GM21423 (cell line): ENCODE data around the gene AUP1.

Source experiments
- ATAC-seq: cut with Tn5 transposase; IDR thresholded peaks from one replicate; pipeline ENCODE4 v1.9.1; 2021; ENCODE audit warnings: mild to moderate bottlenecking, moderate library complexity; ENCODE audit not compliant: unreplicated experiment

Gene AUP1

GRCh38 chr2:74558284-74559230, 29.1 kb upstream of the AUP1 start:
- no peak for ATAC-seq

GRCh38 chr2:74556831-74557370, 27.4 kb upstream of the AUP1 start:
- ATAC-seq: no peak

- ATAC-seq: no peak
Measured at GRCh38 chr2:74556159-74556558, 26.7 kb upstream of the AUP1 start.

- no peak for ATAC-seq
Measured at GRCh38 chr2:74555610-74556103, 26.2 kb upstream of the AUP1 start.

- peak; percentile 38 for ATAC-seq
Measured at GRCh38 chr2:74554820-74555531, 25.5 kb upstream of the AUP1 start.

- peak; percentile 52 for ATAC-seq
Measured at GRCh38 chr2:74553892-74554819, 24.6 kb upstream of the AUP1 start, which contains the start of the genes DOK1 and LOXL3. TSS of gene DOK1 (plus strand) at chr2:74554720. CDS start at chr2:74554755, 35 bp downstream. TSS of gene LOXL3 (minus strand) at chr2:74553942. CDS start at chr2:74552634, 1,308 bp downstream.

- ATAC-seq: no peak
Measured at GRCh38 chr2:74552914-74553811, 23.7 kb upstream of the AUP1 start.

GRCh38 chr2:74551942-74552913, 22.7 kb upstream of the AUP1 start:
- ATAC-seq: no peak

- no peak for ATAC-seq
Measured at GRCh38 chr2:74551530-74551929, 22.0 kb upstream of the AUP1 start.

GRCh38 chr2:74550231-74550630, 20.7 kb upstream of the AUP1 start:
- no peak for ATAC-seq

- no peak for ATAC-seq
Measured at GRCh38 chr2:74548900-74549826, 19.7 kb upstream of the AUP1 start.

- ATAC-seq: no peak
Measured at GRCh38 chr2:74548285-74548899, 18.9 kb upstream of the AUP1 start.

GRCh38 chr2:74546004-74546403, 16.5 kb upstream of the AUP1 start:
- no peak for ATAC-seq

GRCh38 chr2:74544634-74545033, 15.1 kb upstream of the AUP1 start:
- ATAC-seq: no peak

- ATAC-seq: no peak
Measured at GRCh38 chr2:74542978-74543377, 13.5 kb upstream of the AUP1 start.

GRCh38 chr2:74540291-74540690, 10.8 kb upstream of the AUP1 start:
- no peak for ATAC-seq
